HG03045 (cell line): ENCODE results near the gene IFNAR1.
A peak's percentile ranks its signal among the peaks of the same experiment; 100 is the strongest.
"Not testable (repeated sequence)": the region's sequence is repeated elsewhere in the genome, so short reads cannot be mapped to it uniquely, and the experiment has no call there.

ENCODE experiments used
- ATAC-seq: cut with Tn5 transposase; IDR thresholded peaks from one replicate; pipeline ENCODE4 v1.9.1; 2021; ENCODE audit warnings: mild to moderate bottlenecking, moderate library complexity; ENCODE audit not compliant: unreplicated experiment

The IFNAR1 gene

DNA sequence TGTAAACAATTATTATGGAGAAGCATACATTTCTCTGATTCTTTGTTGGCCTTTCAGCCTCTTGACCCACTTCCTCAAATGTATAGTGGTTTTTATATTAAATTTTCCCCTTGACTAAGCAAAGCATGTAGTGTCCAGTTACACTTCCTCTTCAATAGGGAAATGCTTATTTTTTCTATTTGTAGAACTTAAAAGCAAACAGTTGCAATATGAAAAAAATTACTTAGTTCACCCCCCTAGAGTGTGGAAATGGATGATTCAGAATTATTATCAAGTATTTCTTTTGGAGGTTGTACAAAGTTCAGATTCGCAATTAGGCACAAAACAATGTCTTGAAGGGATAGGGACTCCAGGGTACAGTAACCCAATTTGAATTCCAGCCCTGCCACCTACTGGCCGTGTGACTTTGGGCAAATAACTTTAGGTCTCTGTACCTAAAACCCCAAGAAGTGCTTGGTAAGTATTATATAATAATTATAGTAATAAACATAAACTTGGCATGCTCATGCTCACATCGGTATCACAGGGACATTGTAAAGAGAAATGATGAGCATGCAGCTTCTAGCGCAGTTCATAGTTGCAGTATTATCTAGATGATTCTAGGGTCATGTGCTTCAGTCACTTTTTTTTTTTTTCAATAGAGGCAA, 49.8 kb downstream of the IFNAR1 start:
- ATAC-seq: no peak

DNA sequence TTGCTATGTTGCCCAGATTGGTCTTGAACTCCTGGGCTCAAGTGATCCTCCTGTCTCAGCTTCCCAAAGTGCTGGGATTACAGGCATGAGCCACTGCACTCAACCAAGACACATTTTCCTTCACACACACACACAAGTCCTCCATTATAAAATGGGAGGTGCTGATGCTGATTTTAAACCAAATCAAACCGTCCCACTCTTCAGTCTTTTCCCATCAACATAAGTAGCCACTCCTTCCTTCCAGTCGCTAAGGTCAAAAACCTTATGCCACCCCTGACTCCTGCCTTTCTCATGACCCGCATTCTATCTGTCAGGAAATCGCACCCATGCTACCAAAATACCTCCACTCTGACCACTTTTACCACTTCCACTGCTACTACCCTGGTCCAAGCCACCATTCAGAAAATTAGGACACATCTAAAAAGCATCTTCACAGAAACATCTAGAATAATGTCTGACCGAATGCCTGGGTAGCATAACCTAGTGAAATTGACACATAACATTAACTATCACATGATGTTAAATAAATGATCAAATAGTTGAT, 50.4 kb downstream of the IFNAR1 start:
- no peak for ATAC-seq

- ATAC-seq: no peak
Measured at GRCh38 chr21:33377221-33377920, 52.6 kb downstream of the IFNAR1 start.

DNA sequence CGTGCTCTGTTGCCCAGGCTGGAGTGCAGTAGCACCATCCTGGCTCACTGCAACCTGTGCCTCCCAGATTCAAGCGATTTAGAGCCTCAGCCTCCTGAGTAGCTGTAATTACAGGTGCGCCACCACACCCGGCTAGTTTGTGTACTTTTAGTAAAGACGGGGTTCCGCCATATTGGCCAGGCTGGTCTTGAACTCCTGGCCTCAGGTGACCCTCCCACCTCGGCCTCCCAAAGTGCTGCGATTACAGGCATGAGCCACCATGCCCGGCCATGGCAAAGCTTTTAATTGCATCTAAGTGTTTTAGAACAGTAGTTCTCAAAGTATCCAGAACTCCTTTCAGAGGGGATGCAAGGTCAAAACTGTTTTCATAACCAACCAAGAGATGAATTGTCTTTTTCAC, 53.3 kb downstream of the IFNAR1 start:
- no peak for ATAC-seq

DNA sequence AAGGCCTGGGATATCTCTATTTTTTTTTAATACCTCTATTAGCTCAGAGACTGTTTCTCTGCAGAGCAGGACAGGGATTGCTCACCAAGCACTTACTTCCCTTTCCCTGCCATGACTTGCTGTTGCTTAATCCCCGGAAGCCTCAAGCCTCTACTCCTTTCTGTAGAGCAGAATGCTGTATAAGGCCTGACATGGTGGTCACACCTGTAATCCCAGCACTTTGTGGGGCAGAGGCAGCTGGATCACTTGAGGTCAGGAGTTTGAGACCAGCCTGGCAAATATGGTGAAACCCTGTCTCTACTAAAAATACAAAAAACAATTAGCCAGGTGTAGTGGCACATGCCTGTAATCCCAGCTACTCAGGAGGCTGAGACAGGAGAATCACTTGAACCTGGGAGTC, 55.2 kb downstream of the IFNAR1 start:
- not testable (repeated sequence) for ATAC-seq

GRCh38 chr21:33380483-33380998, 55.8 kb downstream of the IFNAR1 start:
- peak; percentile 60 for ATAC-seq

DNA sequence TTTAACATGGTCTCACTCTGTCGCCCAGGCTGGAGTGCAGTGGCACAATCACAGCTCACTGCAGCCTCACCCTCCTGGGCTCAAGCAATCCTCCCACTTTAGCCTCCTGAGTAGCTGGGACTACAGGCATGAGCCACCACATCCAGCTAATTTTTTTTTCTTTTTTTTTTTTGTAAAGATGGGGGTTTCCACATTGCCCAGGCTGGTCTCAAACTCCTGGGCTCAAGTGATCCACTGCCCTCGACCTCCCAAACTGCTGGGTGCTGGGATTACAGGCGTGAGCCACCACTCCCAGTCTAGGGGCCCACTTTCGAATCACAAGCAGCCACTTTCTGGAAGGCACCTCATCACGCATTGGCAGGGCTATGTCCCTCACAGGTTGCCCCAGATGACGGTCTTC, 56.6 kb downstream of the IFNAR1 start:
- ATAC-seq: not testable (repeated sequence)

- peak; percentile 80 for ATAC-seq
Measured at GRCh38 chr21:33383056-33383888, 58.5 kb downstream of the IFNAR1 start.

GRCh38 chr21:33384841-33385331, 60.1 kb downstream of the IFNAR1 start:
- no peak for ATAC-seq

DNA sequence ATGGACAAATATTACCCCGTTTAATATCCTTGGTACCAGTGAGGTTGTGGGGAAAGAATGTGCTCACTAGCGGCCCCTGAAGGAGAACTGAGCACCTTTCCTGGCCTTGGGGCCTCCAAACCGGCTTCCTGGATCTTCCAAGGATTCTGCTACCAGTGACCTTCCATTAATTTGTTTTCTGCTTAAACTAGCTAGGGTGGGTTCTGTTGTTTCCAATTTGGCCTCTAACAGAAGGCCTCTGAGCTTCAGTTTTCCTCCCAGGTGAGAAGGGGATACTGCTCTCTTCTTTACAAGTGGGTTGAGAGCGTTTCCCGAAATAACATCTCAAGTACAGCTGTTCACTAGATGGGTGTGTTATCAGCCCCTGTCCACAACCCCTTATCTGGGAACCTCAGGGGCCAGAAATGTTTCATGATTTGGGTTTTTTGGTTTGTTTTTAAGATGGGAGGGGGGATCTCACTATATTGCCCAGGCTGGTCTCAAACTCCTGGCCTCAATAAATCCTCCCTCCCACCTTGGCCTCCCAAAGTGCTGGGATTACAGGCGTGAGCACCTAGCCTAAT, 61.5 kb downstream of the IFNAR1 start:
- ATAC-seq: no peak

DNA sequence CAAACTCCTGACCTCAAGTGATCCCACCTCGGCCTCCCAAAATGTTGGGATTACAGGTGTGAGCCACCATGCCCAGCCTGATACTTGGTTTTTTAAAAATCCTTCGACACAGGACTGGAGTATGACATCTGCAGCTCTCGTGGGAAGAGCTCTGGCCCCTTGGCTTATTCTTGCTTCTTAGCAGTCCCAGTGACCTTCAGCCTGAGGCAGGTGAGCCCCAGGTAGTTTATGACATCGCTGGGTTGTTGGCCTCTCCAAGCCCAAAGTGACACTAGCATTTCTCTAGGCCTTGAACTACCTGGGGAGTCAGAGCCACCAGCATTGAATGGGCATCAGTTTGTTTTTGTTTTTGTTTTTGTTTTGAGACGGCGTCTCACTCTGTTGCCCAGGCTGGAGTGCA, 62.5 kb downstream of the IFNAR1 start:
- ATAC-seq: no peak

DNA sequence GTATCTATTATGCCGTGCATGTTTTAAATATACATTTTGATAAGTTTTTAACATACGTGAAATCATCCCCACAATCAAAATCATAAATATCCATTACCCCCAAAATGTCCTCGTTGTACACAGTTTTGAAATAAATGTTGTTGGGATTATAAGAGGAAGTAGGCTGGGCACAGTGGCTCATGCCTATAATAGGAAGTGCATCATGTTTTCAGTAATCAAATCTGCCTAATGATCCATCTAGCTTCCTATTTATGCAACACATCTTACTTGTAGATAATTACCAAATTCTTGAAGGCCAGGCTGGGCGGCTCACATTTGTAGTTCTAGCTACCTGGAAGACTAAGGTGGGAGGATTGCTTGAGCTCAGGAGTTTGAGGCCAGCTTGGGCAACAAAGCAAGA, 63.4 kb downstream of the IFNAR1 start:
- ATAC-seq: no peak

DNA sequence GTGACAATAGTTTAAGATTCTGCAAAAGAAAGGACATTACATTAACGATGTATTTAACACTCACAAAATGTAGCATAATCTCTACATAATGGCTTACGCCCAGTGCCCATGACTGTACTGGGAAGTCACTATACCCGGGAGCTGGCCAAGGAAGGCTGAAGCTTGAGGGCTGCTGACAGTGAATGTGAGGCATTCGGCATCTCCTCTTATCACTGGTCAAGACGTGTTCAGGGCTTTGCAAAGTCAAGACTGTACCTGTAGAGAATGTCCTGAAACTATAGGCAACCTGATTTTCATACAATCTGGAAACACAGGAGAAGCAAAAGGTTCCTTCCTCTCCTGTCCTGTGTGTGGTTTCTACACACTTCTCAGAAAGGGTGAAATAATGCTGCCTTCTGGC, 65.7 kb downstream of the IFNAR1 start:
- no peak for ATAC-seq

DNA sequence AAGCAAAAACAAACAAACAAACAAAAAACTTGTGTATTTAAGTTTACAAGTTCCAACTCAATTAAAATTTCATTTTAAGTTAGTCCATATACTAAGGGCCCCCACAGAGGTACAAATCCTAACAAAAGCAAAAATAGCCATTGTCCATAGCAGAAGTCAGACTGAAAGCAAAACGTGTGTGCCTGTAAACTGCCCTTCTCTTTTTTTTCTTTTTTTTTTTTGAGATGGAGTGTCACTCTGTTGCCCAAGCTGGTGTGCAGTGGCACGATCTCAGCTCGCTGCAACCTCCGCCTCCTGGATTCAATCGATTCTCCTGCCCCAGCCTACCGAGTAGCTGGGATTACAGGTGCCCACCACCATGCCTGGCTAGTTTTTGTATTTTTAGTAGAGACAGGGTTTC, 66.9 kb downstream of the IFNAR1 start:
- ATAC-seq: no peak

GRCh38 chr21:33392284-33392985, 67.7 kb downstream of the IFNAR1 start:
- no peak for ATAC-seq

DNA sequence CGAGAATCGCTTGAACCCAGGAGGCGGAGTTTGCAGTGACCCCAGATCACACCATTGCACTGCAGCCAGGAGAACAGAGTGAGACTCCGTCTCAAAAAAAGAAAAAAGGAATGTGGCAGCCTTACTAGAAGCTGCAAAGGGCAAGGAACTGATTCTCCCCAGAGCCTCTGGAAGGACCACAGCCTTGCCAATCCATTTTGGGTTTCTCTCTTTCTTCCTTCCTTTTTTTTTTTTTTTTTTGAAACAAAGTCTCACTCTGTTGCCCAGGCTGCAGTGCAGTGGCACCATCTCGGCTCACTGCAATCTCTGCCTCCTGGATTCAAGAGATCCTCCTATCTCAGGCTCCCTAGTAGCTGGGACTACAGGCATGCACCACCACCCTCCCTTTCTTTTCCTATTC, 68.6 kb downstream of the IFNAR1 start:
- no peak for ATAC-seq

- ATAC-seq: no peak
Measured at GRCh38 chr21:33394260-33394659, 69.5 kb downstream of the IFNAR1 start.

DNA sequence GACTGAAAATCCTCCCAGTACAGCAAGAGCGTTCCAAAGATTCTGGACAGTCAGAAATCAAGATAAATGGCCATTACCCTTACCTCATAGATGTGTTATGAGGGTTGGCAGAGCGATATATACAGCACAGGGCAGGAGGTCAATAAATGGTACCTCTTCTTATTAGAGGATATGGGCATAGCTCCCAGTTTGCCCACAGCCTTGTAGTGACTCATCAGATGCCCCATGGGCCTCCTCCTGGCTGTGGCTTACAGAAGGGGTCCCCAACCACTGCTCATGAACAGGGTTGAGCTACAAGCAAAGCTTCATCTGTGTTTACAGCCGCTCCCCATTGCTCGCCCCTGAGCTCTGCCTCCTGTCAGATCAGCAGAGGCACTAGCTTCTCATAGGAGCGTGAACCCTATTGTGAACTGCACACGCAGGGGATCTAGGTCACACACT, 71.1 kb downstream of the IFNAR1 start:
- ATAC-seq: no peak

DNA sequence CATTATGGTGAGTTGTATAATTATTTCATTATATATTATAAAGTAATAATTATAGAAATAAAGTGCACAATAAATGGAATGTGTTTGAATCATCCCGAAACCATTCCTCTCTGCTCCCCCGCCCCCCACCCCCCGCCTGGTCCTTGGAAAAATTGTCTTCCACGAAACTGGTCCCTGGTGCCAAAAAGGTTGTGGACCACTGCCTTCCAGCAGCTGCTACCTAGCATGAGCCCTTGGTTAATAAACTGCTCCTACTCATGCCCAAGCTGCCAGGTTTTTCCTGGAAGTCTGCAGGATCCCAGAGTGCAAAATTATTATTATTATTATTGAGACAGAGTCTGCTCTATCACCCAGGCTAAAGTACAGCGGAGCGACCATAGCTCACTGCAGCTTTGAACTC, 71.7 kb downstream of the IFNAR1 start:
- ATAC-seq: no peak

GRCh38 chr21:33396951-33397350, 72.2 kb downstream of the IFNAR1 start:
- ATAC-seq: no peak
